H9 (cell line): ENCODE measurements around the gene ST14. TPM values are rescaled to one million over a fixed set of nuclear protein-coding genes. Genes with fewer than 3 reads are reported as not detected.

Experiments used
- DNase-seq: peaks from one replicate; pipeline ENCODE4 v3.0.0-alpha.2; 2017
- H2AFZ ChIP-seq: one replicate; pipeline ENCODE4 v1.6.1; 2013; ENCODE audit warnings: mild to moderate bottlenecking, low read length, control low read depth, moderate library complexity
- H2AK5ac ChIP-seq: 2 replicates; pipeline ENCODE4 v1.6.1; 2013; ENCODE audit warnings: low read length, control low read depth, mixed read lengths; ENCODE audit not compliant: insufficient read length
- H2BK120ac ChIP-seq: one replicate; pipeline ENCODE4 v1.6.1; 2013; ENCODE audit warnings: low read depth, mild to moderate bottlenecking, low read length, control low read depth, inconsistent platforms; ENCODE audit not compliant: poor library complexity, severe bottlenecking
- H2BK12ac ChIP-seq: 2 replicates; pipeline ENCODE4 v1.6.1; 2013; ENCODE audit warnings: low read length, control low read depth, mixed read lengths, low read depth; ENCODE audit not compliant: insufficient read length
- H2BK15ac ChIP-seq: 2 replicates; pipeline ENCODE4 v1.6.1; 2013; ENCODE audit warnings: low read depth, low read length, control low read depth
- H2BK20ac ChIP-seq: one replicate; pipeline ENCODE4 v1.6.1; 2013; ENCODE audit warnings: low read depth, mild to moderate bottlenecking, low read length, control low read depth, inconsistent platforms; ENCODE audit not compliant: poor library complexity, severe bottlenecking
- H2BK5ac ChIP-seq: 2 replicates; pipeline ENCODE4 v1.6.1; 2013; ENCODE audit warnings: low read length, control low read depth, mixed read lengths; ENCODE audit not compliant: insufficient read length
- H3K14ac ChIP-seq: 2 replicates; pipeline ENCODE4 v1.6.1; 2013; ENCODE audit warnings: low read length, control low read depth; ENCODE audit not compliant: insufficient read depth
- H3K18ac ChIP-seq: 2 replicates; pipeline ENCODE4 v1.6.1; 2013; ENCODE audit warnings: low read depth, mild to moderate bottlenecking, mixed read lengths, low read length, control low read depth; ENCODE audit not compliant: insufficient read length
- H3K23ac ChIP-seq: 2 replicates; pipeline ENCODE4 v1.6.1; 2013; ENCODE audit warnings: low read length, control low read depth, mixed read lengths, low read depth; ENCODE audit not compliant: insufficient read length
- H3K23me2 ChIP-seq: 2 replicates; pipeline ENCODE4 v1.6.1; 2013; ENCODE audit warnings: low read depth, mild to moderate bottlenecking, mixed read lengths, low read length, control low read depth; ENCODE audit not compliant: insufficient read length, poor library complexity, severe bottlenecking
- H3K27ac ChIP-seq: 2 replicates; pipeline ENCODE4 v1.5.1; 2013; ENCODE audit warnings: low read length, control low read depth, mixed read lengths, low read depth; ENCODE audit not compliant: insufficient read length
- H3K27me3 ChIP-seq: 2 replicates; pipeline ENCODE4 v1.6.1; 2013; ENCODE audit warnings: low read length, control low read depth, inconsistent platforms; ENCODE audit not compliant: insufficient read depth
- H3K4ac ChIP-seq: 2 replicates; pipeline ENCODE4 v1.6.1; 2013; ENCODE audit warnings: low read depth, mild to moderate bottlenecking, control low read depth, inconsistent platforms, low read length, moderate library complexity
- H3K4me1 ChIP-seq: 2 replicates; pipeline ENCODE4 v1.6.1; 2013; ENCODE audit warnings: low read length, control low read depth, inconsistent platforms; ENCODE audit not compliant: insufficient read depth
- H3K4me2 ChIP-seq: 2 replicates; pipeline ENCODE4 v1.6.1; 2013; ENCODE audit warnings: low read length, control low read depth, mixed read lengths; ENCODE audit not compliant: insufficient read length, insufficient read depth
- H3K56ac ChIP-seq: 2 replicates; pipeline ENCODE4 v1.6.1; 2013; ENCODE audit warnings: low read depth, mild to moderate bottlenecking, mixed read lengths, low read length, control low read depth; ENCODE audit not compliant: insufficient read length
- H3K79me1 ChIP-seq: 2 replicates; pipeline ENCODE4 v1.6.1; 2013; ENCODE audit warnings: low read depth, mild to moderate bottlenecking, moderate library complexity, low read length, control low read depth, inconsistent platforms; ENCODE audit not compliant: insufficient read depth, poor library complexity, severe bottlenecking
- H3K79me2 ChIP-seq: 2 replicates; pipeline ENCODE4 v1.6.1; 2013; ENCODE audit warnings: low read length, control low read depth, inconsistent platforms; ENCODE audit not compliant: insufficient read depth
- H3K9ac ChIP-seq: 2 replicates; pipeline ENCODE4 v1.6.1; 2013; ENCODE audit warnings: low read length, control low read depth, mixed read lengths; ENCODE audit not compliant: insufficient read length; ENCODE audit errors: extremely low read depth
- H3K9me3 ChIP-seq: one replicate; pipeline ENCODE4 v1.6.1; 2013; ENCODE audit warnings: low read depth, low read length, inconsistent platforms; ENCODE audit not compliant: control insufficient read depth
- H3T11ph ChIP-seq: one replicate; pipeline ENCODE4 v1.6.1; 2013; ENCODE audit warnings: mild to moderate bottlenecking, low read length, control low read depth, inconsistent platforms
- H4K20me1 ChIP-seq: one replicate; pipeline ENCODE4 v1.6.1; 2013; ENCODE audit not compliant: control insufficient read depth, insufficient read length, insufficient read depth
- H4K5ac ChIP-seq: 2 replicates; pipeline ENCODE4 v1.6.1; 2013; ENCODE audit warnings: low read depth, mild to moderate bottlenecking, mixed read lengths, low read length, control low read depth; ENCODE audit not compliant: insufficient read length
- H4K8ac ChIP-seq: replicated peaks from 2 replicates; pipeline ENCODE4 v1.6.1; 2013; ENCODE audit warnings: low read length, control low read depth, mixed read lengths, low read depth; ENCODE audit not compliant: insufficient read length
- H4K91ac ChIP-seq: 2 replicates; pipeline ENCODE4 v1.6.1; 2013; ENCODE audit warnings: low read depth, mild to moderate bottlenecking, moderate library complexity, mixed read lengths, low read length, control low read depth; ENCODE audit not compliant: insufficient read length
- H3K27ac Mint-ChIP-seq, 3 experiments: 2 replicates in 2 of 3; 3 replicates in 1 of 3; pipeline ENCODE4 v1.8.0; 2020 to 2021; ENCODE audit warnings: mixed read lengths in 3 of 3, mild to moderate bottlenecking in 1 of 3, moderate library complexity in 1 of 3
- H3K27me3 Mint-ChIP-seq: 2 replicates; pipeline ENCODE4 v1.8.0; 2021; ENCODE audit warnings: low read depth, mild to moderate bottlenecking, moderate library complexity, mixed read lengths
- H3K36me3 Mint-ChIP-seq, 3 experiments: 2 replicates in 2 of 3; 3 replicates in 1 of 3; pipeline ENCODE4 v1.8.0; 2020 to 2021; ENCODE audit warnings: low read depth in 3 of 3, mixed read lengths in 3 of 3; ENCODE audit not compliant: insufficient read depth in 1 of 3
- H3K4me1 Mint-ChIP-seq, 2 experiments: 2 replicates each; pipeline ENCODE4 v1.8.0; 2020; ENCODE audit warnings: mixed read lengths in 2 of 2
- H3K4me3 Mint-ChIP-seq, 2 experiments: 2 replicates in 1 of 2; 3 replicates in 1 of 2; pipeline ENCODE4 v1.8.0; 2020 to 2021; ENCODE audit warnings: mild to moderate bottlenecking in 2 of 2, mixed read lengths in 2 of 2, moderate library complexity in 1 of 2
- H3K9me3 Mint-ChIP-seq, 2 experiments: 2 replicates in 1 of 2; 3 replicates in 1 of 2; pipeline ENCODE4 v1.8.0; 2020; ENCODE audit warnings: mild to moderate bottlenecking in 2 of 2, mixed read lengths in 2 of 2, moderate library complexity in 1 of 2
- CTCF ChIP-seq: fragments of 200-600 bp; sonication (generic); conservative IDR thresholded peaks from 3 replicates; pipeline ENCODE4 v1.8.0; 2021; ENCODE audit warnings: antibody characterized with exemption, mild to moderate bottlenecking
- WGBS: extraction: QIAGEN DNeasy Blood & Tissue Kit; methylation state at CpG from one replicate; pipeline ENCODE4 v1.1.7; 2013; ENCODE audit warnings: missing lambda C conversion rate, low lambda C conversion rate, mixed read lengths; ENCODE audit not compliant: insufficient read length; ENCODE audit errors: extremely low coverage; 5-methylcytosine and 5-hydroxymethylcytosine counted together
- total RNA-seq: library from RNA; stranded (reverse); gene quantifications from 2 replicates; pipeline ENCODE4 v1.2.1, GENCODE V29; 2021

The ST14 gene
- total RNA-seq, 1 experiment from 2014 or later: 22.4 TPM

DNA sequence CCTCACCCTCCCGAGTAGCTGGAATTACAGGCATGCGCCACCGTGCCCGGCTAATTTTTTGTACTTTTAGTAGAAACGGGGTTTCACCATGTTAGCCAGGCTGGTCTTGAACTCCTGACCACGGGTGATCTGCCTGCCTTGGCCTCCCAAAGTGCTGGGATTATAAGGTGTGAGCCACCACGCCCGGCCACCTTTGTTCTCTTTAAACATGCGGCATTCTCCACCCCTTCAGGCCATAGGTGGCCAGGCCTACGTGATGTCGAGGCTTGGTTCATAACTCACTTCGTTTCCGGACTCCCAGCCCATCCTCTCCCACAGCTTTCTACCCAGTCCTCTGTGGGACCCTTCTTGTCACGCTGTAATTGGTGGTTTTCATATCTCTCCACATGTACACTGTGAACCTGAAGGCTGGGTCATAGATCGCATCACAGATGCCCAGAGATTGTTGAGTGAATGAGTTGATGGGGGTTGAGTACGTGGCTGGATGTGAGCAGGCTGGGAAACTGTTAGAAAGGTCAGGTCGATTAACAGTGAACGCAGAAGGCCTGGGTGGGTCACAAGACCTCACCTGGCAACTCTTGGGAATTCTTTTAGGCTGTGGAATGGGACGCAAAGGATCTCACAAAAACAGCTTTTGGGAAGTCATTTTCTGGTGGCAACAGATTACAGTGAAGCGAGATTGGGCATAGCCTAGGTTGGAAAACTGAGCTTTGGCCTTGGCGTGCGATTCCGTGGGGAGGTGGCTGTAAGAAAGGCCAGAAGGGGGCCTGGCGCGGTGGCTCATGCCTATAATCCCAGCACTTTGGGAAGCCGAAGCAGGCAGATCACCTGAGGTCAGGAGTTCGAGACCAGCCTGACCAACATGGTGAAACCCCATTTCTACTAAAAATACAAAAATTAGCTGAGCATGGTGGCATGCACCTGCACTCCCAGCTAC lies 44.5 kb downstream of the ST14 start:
- no peaks in the 10 kb centered on the region for H3K79me2 ChIP-seq
- Mint-ChIP-seq H3K27ac (no peak overlapping the region), H3K36me3 (peaks cover 12 to 21% (median 16%) of the 10 kb centered on the region in 3 experiments), H3K27me3 (no peaks in the 10 kb centered on the region; the same call in 1 of the 2 replicates), H3K9me3 (peaks cover 0 to 4% of the 10 kb centered on the region in 2 experiments; a peak in 1 of 5 replicates), H3K4me1 (no peaks in the 10 kb centered on the region), H3K4me3 (no peak overlapping the region)
- H4K20me1 ChIP-seq: no peaks in the 10 kb centered on the region
- no peaks in the 10 kb centered on the region for H3K23me2 ChIP-seq
- no peak for TF ChIP-seq CTCF
- no peak overlapping the region for H2BK15ac ChIP-seq
- H3K23ac ChIP-seq: no peak overlapping the region
- H2BK20ac ChIP-seq: no peak overlapping the region
- H3K4me1 ChIP-seq: no peaks in the 10 kb centered on the region
- H3K27me3 ChIP-seq: no peaks in the 10 kb centered on the region
- no CpG with 5 or more reads among the region's 27 CpGs for WGBS
- no peak overlapping the region for H3K56ac ChIP-seq
- H4K8ac ChIP-seq: no peak overlapping the region
- no peak overlapping the region for H2AK5ac ChIP-seq
- no peak overlapping the region for H3K4ac ChIP-seq
- no peak overlapping the region for H3K9ac ChIP-seq
- H2AFZ ChIP-seq: no peak overlapping the region
- DNase-seq: no peak
- H3K18ac ChIP-seq: no peak overlapping the region
- no peak overlapping the region for H4K91ac ChIP-seq
- H2BK120ac ChIP-seq: no peak overlapping the region
- no peak overlapping the region for H3T11ph ChIP-seq
- H3K4me2 ChIP-seq: no peak overlapping the region
- H3K27ac ChIP-seq: no peak overlapping the region
- no peak overlapping the region for H2BK5ac ChIP-seq
- H3K79me1 ChIP-seq: no peaks in the 10 kb centered on the region
- H2BK12ac ChIP-seq: no peak overlapping the region
- no peak overlapping the region for H4K5ac ChIP-seq
- no peak overlapping the region for H3K14ac ChIP-seq
- no peaks in the 10 kb centered on the region for H3K9me3 ChIP-seq
